SIG-M5 treated with dmso at 0.1 percent for 504 hours (cell line): ENCODE results near the gene SYVN1.
A peak's percentile ranks its signal among the peaks of the same experiment; 100 is the strongest.

Experiments used
- DNase-seq: peaks from one replicate; lab custom pipeline; 2025; ENCODE audit not compliant: unreplicated experiment; lab: John Stamatoyannopoulos, UW

The SYVN1 gene

GRCh38 chr11:65134240-65134951, at the start of gene SYVN1:
Gene SYVN1 (minus strand): TSS chr11:65134519. CDS start chr11:65133601, 918 bp downstream.
- DNase-seq = peak; percentile 89

GRCh38 chr11:65183201-65183891, 49.0 kb upstream of the SYVN1 start:
- peak; percentile 12 for DNase-seq

GRCh38 chr11:65182258-65183170, 48.2 kb upstream of the SYVN1 start:
- DNase-seq = no peak

- DNase-seq = peak; percentile 92
Measured at GRCh38 chr11:65181569-65182257, 47.4 kb upstream of the SYVN1 start, which contains the start of gene CAPN1. Gene CAPN1 (plus strand): TSS chr11:65181928. CDS start chr11:65182702, 774 bp downstream.

GRCh38 chr11:65180877-65181568, 46.7 kb upstream of the SYVN1 start:
- peak; percentile 37 for DNase-seq

- DNase-seq = peak; percentile 30
Measured at GRCh38 chr11:65174571-65175010, 40.3 kb upstream of the SYVN1 start.

- no peak for DNase-seq
Measured at GRCh38 chr11:65172600-65172999, 38.3 kb upstream of the SYVN1 start.

- no peak for DNase-seq
Measured at GRCh38 chr11:65170058-65170534, 35.8 kb upstream of the SYVN1 start, which contains the start of gene SPDYC. Gene SPDYC (plus strand): TSS chr11:65170233. CDS start chr11:65171358, 1,125 bp downstream.

GRCh38 chr11:65169164-65169641, 34.9 kb upstream of the SYVN1 start:
- no peak for DNase-seq

GRCh38 chr11:65167656-65168055, 33.3 kb upstream of the SYVN1 start:
- DNase-seq = no peak

- no peak for DNase-seq
Measured at GRCh38 chr11:65166893-65167292, 32.6 kb upstream of the SYVN1 start.

- no peak for DNase-seq
Measured at GRCh38 chr11:65165410-65166317, 31.3 kb upstream of the SYVN1 start.

- DNase-seq = no peak
Measured at GRCh38 chr11:65163684-65164083, 29.4 kb upstream of the SYVN1 start.

GRCh38 chr11:65160643-65161042, 26.3 kb upstream of the SYVN1 start:
- no peak for DNase-seq

- DNase-seq = no peak
Measured at GRCh38 chr11:65159012-65159411, 24.7 kb upstream of the SYVN1 start.

GRCh38 chr11:65157336-65157735, 23.0 kb upstream of the SYVN1 start:
- DNase-seq = no peak

- DNase-seq = no peak
Measured at GRCh38 chr11:65156926-65157325, 22.6 kb upstream of the SYVN1 start.

GRCh38 chr11:65156256-65156655, 21.9 kb upstream of the SYVN1 start:
- no peak for DNase-seq

- DNase-seq = peak; percentile 28
Measured at GRCh38 chr11:65152122-65152521, 17.8 kb upstream of the SYVN1 start.
